Panc1 (cell line): Measurements from ENCODE around the gene TBRG4. TPM values are rescaled to one million over a fixed set of nuclear protein-coding genes. Genes with fewer than 3 reads are reported as not detected.

Experiments
- ATAC-seq: fragments of 200-7000 bp; cut with Tn5 transposase; 2 replicates; pipeline ENCODE4 v1.9.1; 2020; ENCODE audit warnings: mild to moderate bottlenecking, moderate library complexity
- BruUV-seq: library from RNA; stranded (reverse); fragments of 400-500 nt; replicated peaks from 2 replicates; lab custom pipeline; 2021; lab: Mats Ljungman, UMichigan
- CTCF ChIA-PET: fragments of 300-600 bp; sonication (Branson Sonifier 250); formaldehyde crosslinking; loops from one replicate; lab custom pipeline; 2022; ENCODE audit warnings: antibody characterized with exemption; lab: Charles Lee
- POLR2A ChIA-PET: fragments of 300-600 bp; sonication (Branson Sonifier 250); formaldehyde crosslinking; loops from one replicate; lab custom pipeline; 2022; ENCODE audit warnings: antibody characterized with exemption; lab: Charles Lee
- DNase-seq: peaks from one replicate; pipeline ENCODE4 v3.0.0-alpha.2; 2010; ENCODE audit warnings: low read depth, low spot score
- H3K27ac ChIP-seq: 2 replicates; pipeline ENCODE4 v1.5.1; 2011; ENCODE audit warnings: mild to moderate bottlenecking, low read length, inconsistent platforms
- H3K27me3 ChIP-seq: fragments of 200-500 bp; sonication (Bioruptor generic); 2 replicates; pipeline ENCODE4 v1.6.0; 2014; ENCODE audit warnings: low read length, inconsistent platforms; ENCODE audit not compliant: control insufficient read depth, insufficient read depth
- H3K36me3 ChIP-seq: fragments of 200-500 bp; sonication (Bioruptor generic); 2 replicates; pipeline ENCODE4 v1.5.1; 2014; ENCODE audit warnings: inconsistent platforms, mild to moderate bottlenecking, low read length, moderate library complexity; ENCODE audit not compliant: control insufficient read depth, insufficient read depth
- H3K4me1 ChIP-seq: 2 replicates; pipeline ENCODE4 v1.5.1; 2011; ENCODE audit warnings: inconsistent platforms, mild to moderate bottlenecking, low read length, moderate library complexity; ENCODE audit not compliant: control insufficient read depth, insufficient read depth
- H3K4me3 ChIP-seq, 2 experiments: 2 replicates each; pipeline ENCODE4 v1.5.1; 2011 to 2012; ENCODE audit warnings: low read depth in 2 of 2, low read length in 2 of 2, mild to moderate bottlenecking in 2 of 2, inconsistent platforms in 1 of 2, moderate library complexity in 1 of 2
- H3K9me3 ChIP-seq: fragments of 200-500 bp; sonication (Bioruptor generic); 2 replicates; pipeline ENCODE4 v1.5.1; 2014; ENCODE audit warnings: low read depth, mild to moderate bottlenecking, inconsistent platforms, low read length, moderate library complexity; ENCODE audit not compliant: control insufficient read depth, insufficient read depth
- POLR2AphosphoS5 ChIP-seq: IDR thresholded peaks from 2 replicates; pipeline ENCODE4 v1.6.1; 2012; ENCODE audit warnings: mild to moderate bottlenecking, low read depth, low read length, moderate library complexity
- REST ChIP-seq, 2 experiments: IDR thresholded peaks; 2 replicates each; pipeline ENCODE4 v1.6.1; 2011 to 2012; ENCODE audit warnings: low read depth in 2 of 2, control low read depth in 1 of 2, low read length in 1 of 2, mild to moderate bottlenecking in 1 of 2, moderate library complexity in 1 of 2; ENCODE audit not compliant: insufficient read depth in 1 of 2
- SIN3A ChIP-seq: IDR thresholded peaks from 2 replicates; pipeline ENCODE4 v1.6.1; 2012; ENCODE audit warnings: low read depth, mild to moderate bottlenecking, low read length, moderate library complexity, borderline replicate concordance; ENCODE audit not compliant: insufficient read depth
- TCF7L2 ChIP-seq: IDR thresholded peaks from 2 replicates; pipeline ENCODE4 v1.6.1; 2011; ENCODE audit warnings: mild to moderate bottlenecking, low read depth, low read length, inconsistent platforms
- in situ Hi-C: cut with HindIII; loops from 2 replicates; pipeline ENCODE4 v1.10.0; 2016; ENCODE audit warnings: low sequenced_read_pairs, low pct_unique_long_range_greater_than_20kb
- intact Hi-C: fragments of 100-400 bp; cut with micrococcal nuclease; formaldehyde crosslinking; loops from one replicate; pipeline ENCODE4 v1.10.0; 2022; ENCODE audit not compliant: unreplicated experiment
- total RNA-seq: library from RNA; stranded (reverse); gene quantifications from one replicate; pipeline ENCODE4 v1.2.1, GENCODE V29; 2021; ENCODE audit not compliant: unreplicated experiment
- TF ChIP-seq, protein P1 (sequence below): fragments of 450-650 bp; IDR thresholded peaks from 2 replicates; pipeline ENCODE4 v1.5.1; 2017; ENCODE audit warnings: mild to moderate bottlenecking

TBRG4 gene
- total RNA-seq, 1 experiment from 2014 or later = 149 TPM

- no TSS peak for BruUV-seq
Observed at GRCh38 chr7:45103958-45104843, 7.3 kb downstream of the TBRG4 start.

More at GRCh38 chr7:45103958-45104843, 7.3 kb downstream of the TBRG4 start:
- intact Hi-C loops (no loop called here), in situ Hi-C loops (no loop called here)
- Histone ChIP-seq H3K27me3 (no peaks in the 10 kb centered on the region), H3K9me3 (no peaks in the 10 kb centered on the region), H3K36me3 (peaks cover 68% of the 10 kb centered on the region), H3K4me3 (no peak overlapping the region), H3K4me1 (peaks cover 19% of the 10 kb centered on the region), H3K27ac (no peak overlapping the region)
- no peak for ATAC-seq
- ChIA-PET POLR2A (no interaction called here), CTCF (interaction anchor here (1.0 kb wide), 1 partner anchor 11 kb away, joined by 4 read pairs; no protein-coding TSS in a partner anchor)
- DNase-seq = no peak
- TF ChIP-seq POLR2AphosphoS5 (no peak), SIN3A (no peak), REST (IDR thresholded peaks at IDR 0.05; ENCODE audit: insufficient read depth in 1 of 2, low read depth in 2 of 2, low read length in 1 of 2) (no peak), TCF7L2 (no peak)
- TF ChIP-seq, protein P1, sequence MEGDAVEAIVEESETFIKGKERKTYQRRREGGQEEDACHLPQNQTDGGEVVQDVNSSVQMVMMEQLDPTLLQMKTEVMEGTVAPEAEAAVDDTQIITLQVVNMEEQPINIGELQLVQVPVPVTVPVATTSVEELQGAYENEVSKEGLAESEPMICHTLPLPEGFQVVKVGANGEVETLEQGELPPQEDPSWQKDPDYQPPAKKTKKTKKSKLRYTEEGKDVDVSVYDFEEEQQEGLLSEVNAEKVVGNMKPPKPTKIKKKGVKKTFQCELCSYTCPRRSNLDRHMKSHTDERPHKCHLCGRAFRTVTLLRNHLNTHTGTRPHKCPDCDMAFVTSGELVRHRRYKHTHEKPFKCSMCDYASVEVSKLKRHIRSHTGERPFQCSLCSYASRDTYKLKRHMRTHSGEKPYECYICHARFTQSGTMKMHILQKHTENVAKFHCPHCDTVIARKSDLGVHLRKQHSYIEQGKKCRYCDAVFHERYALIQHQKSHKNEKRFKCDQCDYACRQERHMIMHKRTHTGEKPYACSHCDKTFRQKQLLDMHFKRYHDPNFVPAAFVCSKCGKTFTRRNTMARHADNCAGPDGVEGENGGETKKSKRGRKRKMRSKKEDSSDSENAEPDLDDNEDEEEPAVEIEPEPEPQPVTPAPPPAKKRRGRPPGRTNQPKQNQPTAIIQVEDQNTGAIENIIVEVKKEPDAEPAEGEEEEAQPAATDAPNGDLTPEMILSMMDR = no peak
